Astrocyte (in vitro differentiated cells and primary cell): Measurements from ENCODE around the gene RAB11FIP5. TPM values are rescaled to one million over a fixed set of nuclear protein-coding genes. Genes with fewer than 3 reads are reported as not detected.

Experiments
- DNase-seq: peaks from one replicate; pipeline ENCODE4 v3.0.0-alpha.2; 2010; ENCODE audit warnings: low read depth
- FAIRE-seq: peaks from 2 replicates; lab custom pipeline; 2011; peaks lifted over from hg19 to GRCh38; lab: Jason Lieb, UNC
- H2AFZ ChIP-seq: 2 replicates; pipeline ENCODE4 v1.6.0; 2012; ENCODE audit warnings: low read depth, low read length, inconsistent platforms
- H3K27ac ChIP-seq: 2 replicates; pipeline ENCODE4 v1.5.1; 2011; ENCODE audit warnings: low read depth, low read length, inconsistent platforms
- H3K27me3 ChIP-seq: 2 replicates; pipeline ENCODE4 v1.6.0; 2011; ENCODE audit warnings: low read length, inconsistent platforms; ENCODE audit not compliant: insufficient read depth
- H3K36me3 ChIP-seq: 2 replicates; pipeline ENCODE4 v1.5.1; 2011; ENCODE audit warnings: low read length, inconsistent platforms; ENCODE audit not compliant: insufficient read depth
- H3K4me1 ChIP-seq: 2 replicates; pipeline ENCODE4 v1.5.1; 2011; ENCODE audit warnings: low read length, inconsistent platforms; ENCODE audit not compliant: insufficient read depth
- H3K4me2 ChIP-seq: 2 replicates; pipeline ENCODE4 v1.6.0; 2012; ENCODE audit warnings: low read length, inconsistent platforms
- H3K4me3 ChIP-seq: 2 replicates; pipeline ENCODE4 v1.5.1; 2011; ENCODE audit warnings: low read depth, mild to moderate bottlenecking, low read length, inconsistent platforms; ENCODE audit not compliant: insufficient read depth
- H3K79me2 ChIP-seq: 2 replicates; pipeline ENCODE4 v1.6.0; 2012; ENCODE audit warnings: mild to moderate bottlenecking, low read length, inconsistent platforms; ENCODE audit not compliant: insufficient read depth
- H3K9ac ChIP-seq: 2 replicates; pipeline ENCODE4 v1.6.0; 2012; ENCODE audit warnings: mild to moderate bottlenecking, low read length, inconsistent platforms
- H3K9me3 ChIP-seq: 2 replicates; pipeline ENCODE4 v1.5.1; 2012; ENCODE audit warnings: low read depth, mild to moderate bottlenecking, low read length, inconsistent platforms; ENCODE audit not compliant: insufficient read depth
- H4K20me1 ChIP-seq: 2 replicates; pipeline ENCODE4 v1.6.0; 2012; ENCODE audit warnings: low read length, inconsistent platforms; ENCODE audit not compliant: insufficient read depth
- H3K27ac Mint-ChIP-seq: one replicate; pipeline ENCODE4 v1.8.0; 2021; ENCODE audit warnings: mild to moderate bottlenecking, mixed read lengths; ENCODE audit not compliant: unreplicated experiment
- H3K27me3 Mint-ChIP-seq: one replicate; pipeline ENCODE4 v1.8.0; 2021; ENCODE audit warnings: low read depth, mixed read lengths; ENCODE audit not compliant: unreplicated experiment
- H3K36me3 Mint-ChIP-seq: one replicate; pipeline ENCODE4 v1.8.0; 2021; ENCODE audit warnings: low read depth, mixed read lengths; ENCODE audit not compliant: unreplicated experiment
- H3K4me1 Mint-ChIP-seq: one replicate; pipeline ENCODE4 v1.8.0; 2021; ENCODE audit warnings: low read depth, mixed read lengths; ENCODE audit not compliant: unreplicated experiment
- H3K4me3 Mint-ChIP-seq: one replicate; pipeline ENCODE4 v1.8.0; 2021; ENCODE audit warnings: mild to moderate bottlenecking, moderate library complexity, mixed read lengths; ENCODE audit not compliant: unreplicated experiment
- H3K9me3 Mint-ChIP-seq: one replicate; pipeline ENCODE4 v1.8.0; 2021; ENCODE audit warnings: mild to moderate bottlenecking, mixed read lengths; ENCODE audit not compliant: unreplicated experiment
- CTCF ChIP-seq: IDR thresholded peaks from 2 replicates; pipeline ENCODE4 v1.5.1; 2011; ENCODE audit warnings: low read depth, mild to moderate bottlenecking, inconsistent platforms, low read length, moderate library complexity; ENCODE audit not compliant: insufficient read depth
- EZH2 ChIP-seq: IDR thresholded peaks from 2 replicates; pipeline ENCODE4 v1.6.1; 2012; ENCODE audit warnings: mild to moderate bottlenecking, low read length, inconsistent platforms; ENCODE audit not compliant: insufficient read depth
- total RNA-seq: library from RNA; stranded (reverse); gene quantifications from 2 replicates; pipeline ENCODE4 v1.2.1, GENCODE V29; 2021

The RAB11FIP5 gene
- total RNA-seq, 1 donor from 2014 or later = 56.0 TPM

DNA sequence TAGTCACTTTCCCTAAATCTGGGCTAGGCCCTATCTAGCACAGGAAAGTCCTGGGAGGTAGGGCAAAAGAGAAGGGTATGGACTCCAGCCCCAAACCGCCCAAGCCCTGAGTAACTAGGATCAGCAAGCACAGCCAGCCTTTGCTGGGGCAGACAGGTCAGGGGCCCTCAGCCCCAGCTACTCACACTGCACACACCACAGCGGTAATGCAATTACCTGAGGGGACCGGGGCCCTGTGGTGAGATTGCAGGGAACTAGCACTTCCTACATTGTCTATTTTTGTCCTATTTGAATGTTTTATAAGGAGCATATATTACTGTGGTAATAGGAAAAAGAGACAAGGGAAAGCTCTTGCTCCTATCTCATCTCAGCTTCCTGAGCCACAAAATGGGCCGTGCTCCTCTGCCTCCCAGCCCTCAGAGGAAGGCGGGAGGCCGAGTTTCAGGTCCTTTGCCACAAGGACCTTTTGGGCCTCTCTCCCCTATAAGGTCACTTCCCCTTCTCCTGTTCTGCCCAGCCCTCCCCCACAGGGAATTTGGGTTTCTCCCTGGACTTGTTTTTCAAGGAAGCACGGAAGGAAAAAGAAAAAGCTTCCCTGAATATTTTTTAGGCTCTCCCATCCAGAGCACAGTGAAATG, 20.5 kb downstream of the RAB11FIP5 start:
- Histone ChIP-seq H3K36me3 (peaks cover 5% of the 10 kb centered on the region), H3K9ac (no peak overlapping the region), H4K20me1 (peaks cover 74% of the 10 kb centered on the region), H3K4me1 (peaks cover 40% of the 10 kb centered on the region), H3K27ac (no peak overlapping the region), H3K4me2 (no peak overlapping the region), H3K27me3 (no peaks in the 10 kb centered on the region), H3K79me2 (peaks cover 94% of the 10 kb centered on the region), H3K9me3 (no peaks in the 10 kb centered on the region), H3K4me3 (no peak overlapping the region), H2AFZ (no peak overlapping the region)
- no peaks in the 10 kb centered on the region for H3K27me3 Mint-ChIP-seq
- DNase-seq (no peak), FAIRE-seq (no peak)
- H3K27ac Mint-ChIP-seq = peak overlapping the region; percentile 95
- H3K36me3 Mint-ChIP-seq = peaks cover 14% of the 10 kb centered on the region
- peaks cover 47% of the 10 kb centered on the region for H3K4me1 Mint-ChIP-seq
- no peaks in the 10 kb centered on the region for H3K9me3 Mint-ChIP-seq
- no peak for TF ChIP-seq CTCF
- TF ChIP-seq EZH2 = no peak
- peak overlapping the region; percentile 36 for H3K4me3 Mint-ChIP-seq

- H3K9me3 ChIP-seq = no peaks in the 10 kb centered on the region
- Mint-ChIP-seq H3K4me3 (peak overlapping the region; percentile 36), H3K9me3 (no peaks in the 10 kb centered on the region), H3K4me1 (peaks cover 52% of the 10 kb centered on the region), H3K27ac (peak overlapping the region; percentile 95), H3K36me3 (peaks cover 14% of the 10 kb centered on the region), H3K27me3 (no peaks in the 10 kb centered on the region)
- TF ChIP-seq EZH2 = no peak
- TF ChIP-seq CTCF = no peak
- peaks cover 5% of the 10 kb centered on the region for H3K36me3 ChIP-seq
- H3K9ac ChIP-seq = no peak overlapping the region
- no peak overlapping the region for H3K4me3 ChIP-seq
- peaks cover 41% of the 10 kb centered on the region for H3K4me1 ChIP-seq
- no peaks in the 10 kb centered on the region for H3K27me3 ChIP-seq
- DNase-seq (no peak), FAIRE-seq (no peak)
- H3K27ac ChIP-seq = peak overlapping the region; percentile 22
- H2AFZ ChIP-seq = no peak overlapping the region
- peaks cover 74% of the 10 kb centered on the region for H4K20me1 ChIP-seq
- H3K79me2 ChIP-seq = peaks cover 95% of the 10 kb centered on the region
- H3K4me2 ChIP-seq = no peak overlapping the region
Measured at GRCh38 chr2:73091696-73092095, 21.1 kb downstream of the RAB11FIP5 start.

DNA sequence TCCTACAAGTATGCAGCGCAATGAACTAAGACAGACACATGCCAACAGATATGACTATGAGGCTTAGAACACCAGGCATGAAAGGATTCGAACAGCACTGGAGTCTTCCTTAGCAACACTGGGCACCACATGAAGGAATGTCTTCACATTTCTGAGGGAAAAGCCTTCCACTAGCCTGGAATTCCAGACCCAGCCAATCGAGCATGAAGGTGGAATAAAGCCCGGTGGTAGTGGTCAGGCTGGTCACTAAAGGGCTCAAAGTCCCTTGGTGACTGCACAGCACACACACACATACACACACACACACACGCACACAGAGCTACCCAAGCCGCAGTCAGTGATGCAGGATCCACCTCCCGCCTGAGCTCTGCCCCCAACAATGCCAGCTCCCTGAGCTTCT, 21.6 kb downstream of the RAB11FIP5 start:
- H3K9me3 Mint-ChIP-seq = no peaks in the 10 kb centered on the region
- peak; percentile 34 for FAIRE-seq
- Histone ChIP-seq H2AFZ (no peak overlapping the region), H3K4me1 (peaks cover 44% of the 10 kb centered on the region), H3K79me2 (peaks cover 95% of the 10 kb centered on the region), H3K9me3 (no peaks in the 10 kb centered on the region), H3K4me3 (no peak overlapping the region), H3K27ac (peak overlapping the region; percentile 97), H3K9ac (no peak overlapping the region), H3K4me2 (peak overlapping the region; percentile 23), H3K36me3 (peaks cover 5% of the 10 kb centered on the region), H3K27me3 (no peaks in the 10 kb centered on the region), H4K20me1 (peaks cover 74% of the 10 kb centered on the region)
- H3K4me3 Mint-ChIP-seq = peak overlapping the region; percentile 12
- H3K27me3 Mint-ChIP-seq = no peaks in the 10 kb centered on the region
- peak overlapping the region; percentile 95 for H3K27ac Mint-ChIP-seq
- TF ChIP-seq EZH2 (no peak), CTCF (no peak)
- peaks cover 14% of the 10 kb centered on the region for H3K36me3 Mint-ChIP-seq
- peaks cover 56% of the 10 kb centered on the region for H3K4me1 Mint-ChIP-seq
- peak; percentile 81 for DNase-seq
